DOHH2 (cell line): Measurements from ENCODE around the gene ZNF219.

Experiments
- CTCF ChIP-seq: fragments of 200-600 bp; sonication (generic); IDR thresholded peaks from one replicate; pipeline ENCODE4 v1.5.1; 2014; ENCODE audit warnings: antibody characterized with exemption, mild to moderate bottlenecking, low read depth, low read length; ENCODE audit not compliant: poor library complexity, severe bottlenecking
- EZH2phosphoT487 ChIP-seq: fragments of 200-600 bp; sonication (generic); IDR thresholded peaks from 2 replicates; pipeline ENCODE4 v1.6.1; 2017; ENCODE audit warnings: borderline replicate concordance, mild to moderate bottlenecking, antibody characterized with exemption, low read length, moderate library complexity, mixed read lengths

- TF ChIP-seq CTCF = no peak
- no peak for TF ChIP-seq EZH2phosphoT487
These were observed 39.6 kb downstream of the ZNF219 start for GRCh38 chr14:21058903-21059302.
